ENCODE data around the gene SLC13A1.

DNA sequence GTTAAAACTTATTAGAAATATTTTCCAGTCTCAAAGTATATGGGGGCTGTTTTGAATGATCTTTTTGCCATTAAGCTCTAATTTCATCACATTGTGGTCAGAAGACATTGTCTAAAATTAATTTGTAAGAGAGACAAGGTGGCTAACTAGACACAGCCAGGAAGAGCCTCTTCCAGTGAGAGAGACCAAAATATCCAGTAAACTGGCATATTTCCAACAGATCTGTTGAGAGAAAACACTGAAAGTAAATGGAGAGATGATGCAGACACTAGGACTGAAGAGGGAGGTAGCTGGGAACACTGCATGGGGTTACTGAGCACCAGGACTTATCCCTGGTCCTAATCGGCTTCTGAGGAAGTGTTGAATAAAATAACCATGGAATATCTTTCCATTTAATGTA, 102.8 kb downstream of the SLC13A1 start:
- TF ChIP-seq, protein P1, sequence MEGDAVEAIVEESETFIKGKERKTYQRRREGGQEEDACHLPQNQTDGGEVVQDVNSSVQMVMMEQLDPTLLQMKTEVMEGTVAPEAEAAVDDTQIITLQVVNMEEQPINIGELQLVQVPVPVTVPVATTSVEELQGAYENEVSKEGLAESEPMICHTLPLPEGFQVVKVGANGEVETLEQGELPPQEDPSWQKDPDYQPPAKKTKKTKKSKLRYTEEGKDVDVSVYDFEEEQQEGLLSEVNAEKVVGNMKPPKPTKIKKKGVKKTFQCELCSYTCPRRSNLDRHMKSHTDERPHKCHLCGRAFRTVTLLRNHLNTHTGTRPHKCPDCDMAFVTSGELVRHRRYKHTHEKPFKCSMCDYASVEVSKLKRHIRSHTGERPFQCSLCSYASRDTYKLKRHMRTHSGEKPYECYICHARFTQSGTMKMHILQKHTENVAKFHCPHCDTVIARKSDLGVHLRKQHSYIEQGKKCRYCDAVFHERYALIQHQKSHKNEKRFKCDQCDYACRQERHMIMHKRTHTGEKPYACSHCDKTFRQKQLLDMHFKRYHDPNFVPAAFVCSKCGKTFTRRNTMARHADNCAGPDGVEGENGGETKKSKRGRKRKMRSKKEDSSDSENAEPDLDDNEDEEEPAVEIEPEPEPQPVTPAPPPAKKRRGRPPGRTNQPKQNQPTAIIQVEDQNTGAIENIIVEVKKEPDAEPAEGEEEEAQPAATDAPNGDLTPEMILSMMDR (IDR thresholded peaks at IDR 0.05): no peak
- TF ChIP-seq, protein P2, sequence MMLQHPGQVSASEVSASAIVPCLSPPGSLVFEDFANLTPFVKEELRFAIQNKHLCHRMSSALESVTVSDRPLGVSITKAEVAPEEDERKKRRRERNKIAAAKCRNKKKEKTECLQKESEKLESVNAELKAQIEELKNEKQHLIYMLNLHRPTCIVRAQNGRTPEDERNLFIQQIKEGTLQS (CRISPR knock-in tag; conservative IDR thresholded peaks at IDR 0.05): no peak
- TF ChIP-seq, protein P3, sequence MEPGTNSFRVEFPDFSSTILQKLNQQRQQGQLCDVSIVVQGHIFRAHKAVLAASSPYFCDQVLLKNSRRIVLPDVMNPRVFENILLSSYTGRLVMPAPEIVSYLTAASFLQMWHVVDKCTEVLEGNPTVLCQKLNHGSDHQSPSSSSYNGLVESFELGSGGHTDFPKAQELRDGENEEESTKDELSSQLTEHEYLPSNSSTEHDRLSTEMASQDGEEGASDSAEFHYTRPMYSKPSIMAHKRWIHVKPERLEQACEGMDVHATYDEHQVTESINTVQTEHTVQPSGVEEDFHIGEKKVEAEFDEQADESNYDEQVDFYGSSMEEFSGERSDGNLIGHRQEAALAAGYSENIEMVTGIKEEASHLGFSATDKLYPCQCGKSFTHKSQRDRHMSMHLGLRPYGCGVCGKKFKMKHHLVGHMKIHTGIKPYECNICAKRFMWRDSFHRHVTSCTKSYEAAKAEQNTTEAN (CRISPR knock-in tag; IDR thresholded peaks at IDR 0.05): no peak
- TF ChIP-seq CREB1 (CRISPR knock-in tag; IDR thresholded peaks at IDR 0.05) (no peak), NR2C2 (CRISPR knock-in tag; IDR thresholded peaks at IDR 0.05) (no peak)
- TF ChIP-seq, protein P4, sequence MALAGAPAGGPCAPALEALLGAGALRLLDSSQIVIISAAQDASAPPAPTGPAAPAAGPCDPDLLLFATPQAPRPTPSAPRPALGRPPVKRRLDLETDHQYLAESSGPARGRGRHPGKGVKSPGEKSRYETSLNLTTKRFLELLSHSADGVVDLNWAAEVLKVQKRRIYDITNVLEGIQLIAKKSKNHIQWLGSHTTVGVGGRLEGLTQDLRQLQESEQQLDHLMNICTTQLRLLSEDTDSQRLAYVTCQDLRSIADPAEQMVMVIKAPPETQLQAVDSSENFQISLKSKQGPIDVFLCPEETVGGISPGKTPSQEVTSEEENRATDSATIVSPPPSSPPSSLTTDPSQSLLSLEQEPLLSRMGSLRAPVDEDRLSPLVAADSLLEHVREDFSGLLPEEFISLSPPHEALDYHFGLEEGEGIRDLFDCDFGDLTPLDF (CRISPR knock-in tag; IDR thresholded peaks at IDR 0.05): no peak
